ENCODE results near the gene PNISR.

PNISR gene

GRCh38 chr6:99412065-99412464 is 13.0 kb downstream of the PNISR start:
- CTCF ChIA-PET: interaction anchor here (1.1 to 4.9 kb wide), 3 partner anchors 9 to 81 kb away, joined by 3 to 27 read pairs (median 5); partner anchors contain the start of gene COQ3
- no peak for DNase-seq (ENCODE audit: extremely low spot score)
- POLR2A ChIA-PET: no interaction called here
- TF ChIP-seq CTCF (IDR thresholded peaks at IDR 0.05; ENCODE audit: control extremely low read depth, extremely low read depth, low read depth, missing control alignments): no peak

- no peak for DNase-seq (ENCODE audit: extremely low spot score)
- POLR2A ChIA-PET: no interaction called here
- CTCF ChIA-PET: interaction anchor here (1.2 to 2.1 kb wide), 4 partner anchors 8 to 24 kb away, joined by 3 to 11 read pairs (median 4); partner anchors contain the start of genes COQ3 and PNISR
- no peak for TF ChIP-seq CTCF (IDR thresholded peaks at IDR 0.05; ENCODE audit: control extremely low read depth, extremely low read depth, low read depth, missing control alignments)
These were observed 15.4 kb downstream of the PNISR start for GRCh38 chr6:99409672-99410071.

GRCh38 chr6:99407076-99407475 is 18.0 kb downstream of the PNISR start:
- ChIA-PET CTCF (interaction anchor here (0.9 kb wide), 1 partner anchor 11 kb away, joined by 3 read pairs; no protein-coding TSS in a partner anchor), POLR2A (no interaction called here)
- TF ChIP-seq CTCF (IDR thresholded peaks at IDR 0.05; ENCODE audit: control extremely low read depth, extremely low read depth, low read depth, missing control alignments): no peak
- DNase-seq (ENCODE audit: extremely low spot score): no peak

GRCh38 chr6:99402448-99402847 is 22.7 kb downstream of the PNISR start:
- no peak for TF ChIP-seq CTCF (IDR thresholded peaks at IDR 0.05; ENCODE audit: control extremely low read depth, extremely low read depth, low read depth, missing control alignments)
- CTCF ChIA-PET: interaction anchor here (1.1 to 2.0 kb wide), 5 partner anchors 10 to 71 kb away, joined by 4 to 6 read pairs (median 4); no protein-coding TSS in a partner anchor
- no peak for DNase-seq (ENCODE audit: extremely low spot score)
- POLR2A ChIA-PET: interaction anchor here (1.2 kb wide), 1 partner anchor 9 kb away, joined by 3 read pairs; the partner anchor contains the start of gene COQ3

- DNase-seq (ENCODE audit: extremely low spot score): no peak
- ChIA-PET POLR2A (no interaction called here), CTCF (interaction anchor here (1.0 to 4.6 kb wide), 4 partner anchors 16 to 67 kb away, joined by 4 to 27 read pairs (median 10); partner anchors contain the start of gene PNISR)
These were observed 27.8 kb downstream of the PNISR start for GRCh38 chr6:99397287-99397686.

More at GRCh38 chr6:99397287-99397686, 27.8 kb downstream of the PNISR start:
- TF ChIP-seq CTCF (IDR thresholded peaks at IDR 0.05; ENCODE audit: control extremely low read depth, extremely low read depth, low read depth, missing control alignments): no peak
